WTC11 (cell line): Measurements from ENCODE around the gene CPNE2.

Experiments used
- CREM ChIP-seq: sonication (generic); formaldehyde crosslinking; IDR thresholded peaks from 2 replicates; pipeline ENCODE4 v1.8.1; 2022; ENCODE audit warnings: mild to moderate bottlenecking, missing genetic modification reagents, moderate library complexity
- ESRRA ChIP-seq: sonication (generic); formaldehyde crosslinking; IDR thresholded peaks from 2 replicates; pipeline ENCODE4 v1.8.1; 2022; ENCODE audit warnings: mild to moderate bottlenecking, missing genetic modification reagents, borderline replicate concordance
- ETV6 ChIP-seq: sonication (generic); formaldehyde crosslinking; IDR thresholded peaks from 2 replicates; pipeline ENCODE4 v1.8.1; 2022; ENCODE audit warnings: mild to moderate bottlenecking, missing genetic modification reagents
- GABPB1 ChIP-seq: sonication (generic); formaldehyde crosslinking; IDR thresholded peaks from 2 replicates; pipeline ENCODE4 v1.8.1; 2023; ENCODE audit warnings: mild to moderate bottlenecking, missing genetic modification reagents
- NFYB ChIP-seq: sonication (generic); formaldehyde crosslinking; conservative IDR thresholded peaks from 2 replicates; pipeline ENCODE4 v1.8.0; 2022; ENCODE audit warnings: low read depth, missing genetic modification reagents
- TCF7 ChIP-seq: sonication (generic); formaldehyde crosslinking; IDR thresholded peaks from 2 replicates; pipeline ENCODE4 v1.8.0; 2022; ENCODE audit warnings: mild to moderate bottlenecking, low read depth, missing genetic modification reagents, moderate library complexity
- TEAD4 ChIP-seq: sonication (generic); formaldehyde crosslinking; IDR thresholded peaks from 2 replicates; pipeline ENCODE4 v1.8.0; 2022; ENCODE audit warnings: mild to moderate bottlenecking, missing genetic modification reagents
- ZNF423 ChIP-seq: fragments of 250-450 bp; sonication (Bioruptor Pico); IDR thresholded peaks from 2 replicates; pipeline ENCODE4 v2.1.2; 2022; ENCODE audit warnings: mild to moderate bottlenecking, moderate library complexity
- TF ChIP-seq, protein P1 (sequence below): fragments of 200-600 bp; IDR thresholded peaks from 2 replicates; pipeline ENCODE4 v1.8.0; 2022; ENCODE audit warnings: antibody characterized with exemption
- TF ChIP-seq, protein P2 (sequence below): sonication (generic); formaldehyde crosslinking; IDR thresholded peaks from 2 replicates; pipeline ENCODE4 v1.8.1; 2022; ENCODE audit warnings: low read depth, mild to moderate bottlenecking, moderate library complexity, missing genetic modification reagents, borderline replicate concordance
- TF ChIP-seq, protein P3 (sequence below): fragments of 250-450 bp; sonication (Bioruptor Pico); IDR thresholded peaks from 2 replicates; pipeline ENCODE4 v1.9.0; 2021; ENCODE audit warnings: mild to moderate bottlenecking
- TF ChIP-seq, protein P4 (sequence below): sonication (generic); formaldehyde crosslinking; IDR thresholded peaks from 2 replicates; pipeline ENCODE4 v1.8.0; 2022; ENCODE audit warnings: mild to moderate bottlenecking, missing genetic modification reagents
- TF ChIP-seq, protein P5 (sequence below): sonication (generic); formaldehyde crosslinking; IDR thresholded peaks from 2 replicates; pipeline ENCODE4 v1.8.1; 2022; ENCODE audit warnings: low read depth, missing genetic modification reagents, borderline replicate concordance
- TF ChIP-seq, protein P6 (sequence below): sonication (generic); formaldehyde crosslinking; IDR thresholded peaks from 2 replicates; pipeline ENCODE4 v1.8.1; 2022; ENCODE audit warnings: mild to moderate bottlenecking, missing genetic modification reagents, moderate library complexity, borderline replicate concordance

DNA sequence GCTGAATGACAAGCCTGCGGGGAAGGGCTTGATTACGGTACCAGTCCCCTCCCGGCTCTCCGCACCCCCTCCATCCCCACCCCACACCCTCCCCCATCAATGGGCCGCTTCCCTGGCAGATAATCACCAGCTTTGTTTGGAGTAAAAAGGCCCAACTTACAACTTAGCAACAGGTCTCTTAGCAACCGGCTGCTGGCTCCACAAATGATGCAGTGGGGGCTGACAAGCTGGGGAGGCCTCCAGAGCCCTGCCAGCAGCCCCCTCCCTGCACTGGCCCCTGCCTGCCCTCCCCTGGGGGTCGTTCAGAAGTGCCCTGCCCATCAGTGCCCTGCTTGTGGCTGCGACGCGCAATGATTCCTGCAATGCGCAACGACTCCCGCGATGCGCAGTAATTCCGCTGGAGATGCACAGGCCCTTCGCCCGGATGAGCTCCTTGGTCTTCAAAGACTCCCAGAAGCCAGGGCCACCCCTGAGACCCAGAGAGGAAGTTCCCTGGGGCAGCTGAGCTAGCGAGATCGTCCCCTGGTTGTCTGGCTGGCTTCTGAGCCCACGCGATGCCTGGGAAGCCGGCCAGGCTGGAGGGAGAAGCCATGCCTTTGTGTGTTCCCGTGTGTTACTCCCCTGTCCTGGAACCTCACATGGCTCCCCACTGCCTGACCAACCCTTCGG is 23.3 kb downstream of the CPNE2 start:
- no peak for TF ChIP-seq ZNF423 (CRISPR knock-in tag)
- no peak for TF ChIP-seq GABPB1
- TF ChIP-seq, protein P1, sequence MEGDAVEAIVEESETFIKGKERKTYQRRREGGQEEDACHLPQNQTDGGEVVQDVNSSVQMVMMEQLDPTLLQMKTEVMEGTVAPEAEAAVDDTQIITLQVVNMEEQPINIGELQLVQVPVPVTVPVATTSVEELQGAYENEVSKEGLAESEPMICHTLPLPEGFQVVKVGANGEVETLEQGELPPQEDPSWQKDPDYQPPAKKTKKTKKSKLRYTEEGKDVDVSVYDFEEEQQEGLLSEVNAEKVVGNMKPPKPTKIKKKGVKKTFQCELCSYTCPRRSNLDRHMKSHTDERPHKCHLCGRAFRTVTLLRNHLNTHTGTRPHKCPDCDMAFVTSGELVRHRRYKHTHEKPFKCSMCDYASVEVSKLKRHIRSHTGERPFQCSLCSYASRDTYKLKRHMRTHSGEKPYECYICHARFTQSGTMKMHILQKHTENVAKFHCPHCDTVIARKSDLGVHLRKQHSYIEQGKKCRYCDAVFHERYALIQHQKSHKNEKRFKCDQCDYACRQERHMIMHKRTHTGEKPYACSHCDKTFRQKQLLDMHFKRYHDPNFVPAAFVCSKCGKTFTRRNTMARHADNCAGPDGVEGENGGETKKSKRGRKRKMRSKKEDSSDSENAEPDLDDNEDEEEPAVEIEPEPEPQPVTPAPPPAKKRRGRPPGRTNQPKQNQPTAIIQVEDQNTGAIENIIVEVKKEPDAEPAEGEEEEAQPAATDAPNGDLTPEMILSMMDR = no peak
- TF ChIP-seq NFYB = no peak
- TF ChIP-seq TEAD4 = no peak
- no peak for TF ChIP-seq CREM (CRISPR knock-in tag)
- TF ChIP-seq, protein P2, sequence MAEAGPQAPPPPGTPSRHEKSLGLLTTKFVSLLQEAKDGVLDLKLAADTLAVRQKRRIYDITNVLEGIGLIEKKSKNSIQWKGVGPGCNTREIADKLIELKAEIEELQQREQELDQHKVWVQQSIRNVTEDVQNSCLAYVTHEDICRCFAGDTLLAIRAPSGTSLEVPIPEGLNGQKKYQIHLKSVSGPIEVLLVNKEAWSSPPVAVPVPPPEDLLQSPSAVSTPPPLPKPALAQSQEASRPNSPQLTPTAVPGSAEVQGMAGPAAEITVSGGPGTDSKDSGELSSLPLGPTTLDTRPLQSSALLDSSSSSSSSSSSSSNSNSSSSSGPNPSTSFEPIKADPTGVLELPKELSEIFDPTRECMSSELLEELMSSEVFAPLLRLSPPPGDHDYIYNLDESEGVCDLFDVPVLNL = no peak
- TF ChIP-seq, protein P3, sequence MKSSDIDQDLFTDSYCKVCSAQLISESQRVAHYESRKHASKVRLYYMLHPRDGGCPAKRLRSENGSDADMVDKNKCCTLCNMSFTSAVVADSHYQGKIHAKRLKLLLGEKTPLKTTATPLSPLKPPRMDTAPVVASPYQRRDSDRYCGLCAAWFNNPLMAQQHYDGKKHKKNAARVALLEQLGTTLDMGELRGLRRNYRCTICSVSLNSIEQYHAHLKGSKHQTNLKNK = no peak
- TF ChIP-seq ESRRA (CRISPR knock-in tag) = no peak
- TF ChIP-seq, protein P4, sequence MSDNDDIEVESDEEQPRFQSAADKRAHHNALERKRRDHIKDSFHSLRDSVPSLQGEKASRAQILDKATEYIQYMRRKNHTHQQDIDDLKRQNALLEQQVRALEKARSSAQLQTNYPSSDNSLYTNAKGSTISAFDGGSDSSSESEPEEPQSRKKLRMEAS (CRISPR knock-in tag) = no peak
- TF ChIP-seq, protein P5, sequence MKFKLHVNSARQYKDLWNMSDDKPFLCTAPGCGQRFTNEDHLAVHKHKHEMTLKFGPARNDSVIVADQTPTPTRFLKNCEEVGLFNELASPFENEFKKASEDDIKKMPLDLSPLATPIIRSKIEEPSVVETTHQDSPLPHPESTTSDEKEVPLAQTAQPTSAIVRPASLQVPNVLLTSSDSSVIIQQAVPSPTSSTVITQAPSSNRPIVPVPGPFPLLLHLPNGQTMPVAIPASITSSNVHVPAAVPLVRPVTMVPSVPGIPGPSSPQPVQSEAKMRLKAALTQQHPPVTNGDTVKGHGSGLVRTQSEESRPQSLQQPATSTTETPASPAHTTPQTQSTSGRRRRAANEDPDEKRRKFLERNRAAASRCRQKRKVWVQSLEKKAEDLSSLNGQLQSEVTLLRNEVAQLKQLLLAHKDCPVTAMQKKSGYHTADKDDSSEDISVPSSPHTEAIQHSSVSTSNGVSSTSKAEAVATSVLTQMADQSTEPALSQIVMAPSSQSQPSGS (CRISPR knock-in tag) = no peak
- TF ChIP-seq, protein P6, sequence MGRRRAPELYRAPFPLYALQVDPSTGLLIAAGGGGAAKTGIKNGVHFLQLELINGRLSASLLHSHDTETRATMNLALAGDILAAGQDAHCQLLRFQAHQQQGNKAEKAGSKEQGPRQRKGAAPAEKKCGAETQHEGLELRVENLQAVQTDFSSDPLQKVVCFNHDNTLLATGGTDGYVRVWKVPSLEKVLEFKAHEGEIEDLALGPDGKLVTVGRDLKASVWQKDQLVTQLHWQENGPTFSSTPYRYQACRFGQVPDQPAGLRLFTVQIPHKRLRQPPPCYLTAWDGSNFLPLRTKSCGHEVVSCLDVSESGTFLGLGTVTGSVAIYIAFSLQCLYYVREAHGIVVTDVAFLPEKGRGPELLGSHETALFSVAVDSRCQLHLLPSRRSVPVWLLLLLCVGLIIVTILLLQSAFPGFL (CRISPR knock-in tag) = no peak
- TF ChIP-seq TCF7 (CRISPR knock-in tag) = no peak
- TF ChIP-seq ETV6 (CRISPR knock-in tag) = no peak
